Mesothelial cell of epicardium (in vitro differentiated cells): ENCODE results near the gene KCNAB1. TPM values are rescaled to one million over a fixed set of nuclear protein-coding genes. Genes with fewer than 3 reads are reported as not detected.

Experiments used
- DNase-seq, 2 experiments: peaks; one replicate each; pipeline ENCODE4 v3.0.0; 2021; ENCODE audit warnings: low spot score in 2 of 2; ENCODE audit not compliant: unreplicated experiment in 2 of 2
- H3K27ac Mint-ChIP-seq: 2 replicates; pipeline ENCODE4 v1.8.0; 2021; ENCODE audit warnings: mixed read lengths
- H3K27me3 Mint-ChIP-seq: 2 replicates; pipeline ENCODE4 v1.8.0; 2021; ENCODE audit warnings: low read depth, mixed read lengths
- H3K36me3 Mint-ChIP-seq: 2 replicates; pipeline ENCODE4 v1.8.0; 2021; ENCODE audit warnings: mixed read lengths
- H3K4me1 Mint-ChIP-seq: 2 replicates; pipeline ENCODE4 v1.8.0; 2021; ENCODE audit warnings: mixed read lengths
- H3K4me3 Mint-ChIP-seq: 2 replicates; pipeline ENCODE4 v1.8.0; 2021; ENCODE audit warnings: mild to moderate bottlenecking, moderate library complexity, mixed read lengths
- H3K9me3 Mint-ChIP-seq: 2 replicates; pipeline ENCODE4 v1.8.0; 2021; ENCODE audit warnings: mixed read lengths
- CTCF ChIP-seq: fragments of 200-600 bp; sonication (generic); IDR thresholded peaks from one replicate; pipeline ENCODE4 v1.5.0; 2021; ENCODE audit warnings: antibody characterized with exemption; ENCODE audit not compliant: unreplicated experiment
- total RNA-seq: library from RNA; stranded (reverse); gene quantifications from 3 replicates; pipeline ENCODE4 v1.2.1, GENCODE V29; 2021

The KCNAB1 gene
- total RNA-seq, 1 donor from 2014 or later = 3.7 TPM

- H3K27ac Mint-ChIP-seq = no peak overlapping the region
- no peak for DNase-seq
- no peaks in the 10 kb centered on the region for H3K27me3 Mint-ChIP-seq
- H3K36me3 Mint-ChIP-seq = no peaks in the 10 kb centered on the region
- no peaks in the 10 kb centered on the region for H3K9me3 Mint-ChIP-seq
- peaks cover 16% of the 10 kb centered on the region for H3K4me1 Mint-ChIP-seq
- TF ChIP-seq CTCF = no peak
- H3K4me3 Mint-ChIP-seq = no peak overlapping the region
These were observed 279.7 kb downstream of the KCNAB1 start for GRCh38 chr3:156400062-156400461.

GRCh38 chr3:156400735-156401134, 280.4 kb downstream of the KCNAB1 start:
- DNase-seq = no peak
- Mint-ChIP-seq H3K4me3 (no peak overlapping the region), H3K27me3 (no peaks in the 10 kb centered on the region), H3K4me1 (peaks cover 16% of the 10 kb centered on the region), H3K9me3 (no peaks in the 10 kb centered on the region), H3K36me3 (no peaks in the 10 kb centered on the region), H3K27ac (no peak overlapping the region)
- no peak for TF ChIP-seq CTCF

- no peak for DNase-seq
- peaks cover 3% of the 10 kb centered on the region for H3K27me3 Mint-ChIP-seq
- no peak overlapping the region for H3K27ac Mint-ChIP-seq
- no peaks in the 10 kb centered on the region for H3K9me3 Mint-ChIP-seq
- no peaks in the 10 kb centered on the region for H3K36me3 Mint-ChIP-seq
- H3K4me1 Mint-ChIP-seq = peaks cover 10% of the 10 kb centered on the region
- H3K4me3 Mint-ChIP-seq = no peak overlapping the region
- TF ChIP-seq CTCF = no peak
These were observed 283.8 kb downstream of the KCNAB1 start for GRCh38 chr3:156404217-156404616.

GRCh38 chr3:156406393-156406792, 286.0 kb downstream of the KCNAB1 start:
- TF ChIP-seq CTCF = no peak

GRCh38 chr3:156407617-156408225, 287.3 kb downstream of the KCNAB1 start:
- no peak for TF ChIP-seq CTCF
- no peak overlapping the region for H3K4me3 Mint-ChIP-seq
- no peaks in the 10 kb centered on the region for H3K9me3 Mint-ChIP-seq
- no peak for DNase-seq
- no peak overlapping the region for H3K27ac Mint-ChIP-seq
- no peaks in the 10 kb centered on the region for H3K36me3 Mint-ChIP-seq
- peaks cover 10% of the 10 kb centered on the region for H3K4me1 Mint-ChIP-seq
- H3K27me3 Mint-ChIP-seq = peaks cover 3% of the 10 kb centered on the region

More at GRCh38 chr3:156406393-156406792, 286.0 kb downstream of the KCNAB1 start:
- Mint-ChIP-seq H3K36me3 (no peaks in the 10 kb centered on the region), H3K4me1 (peaks cover 10% of the 10 kb centered on the region), H3K27me3 (peaks cover 3% of the 10 kb centered on the region), H3K9me3 (no peaks in the 10 kb centered on the region), H3K27ac (no peak overlapping the region), H3K4me3 (no peak overlapping the region)
- no peak for DNase-seq

- Mint-ChIP-seq H3K4me1 (peaks cover 7% of the 10 kb centered on the region), H3K9me3 (no peaks in the 10 kb centered on the region), H3K27me3 (peaks cover 3% of the 10 kb centered on the region), H3K27ac (no peak overlapping the region), H3K36me3 (no peaks in the 10 kb centered on the region), H3K4me3 (no peak overlapping the region)
- no peak for DNase-seq
- no peak for TF ChIP-seq CTCF
These were observed 289.3 kb downstream of the KCNAB1 start for GRCh38 chr3:156409694-156410093.
